ENCODE results near the gene MTRR. TPM values are rescaled to one million over a fixed set of nuclear protein-coding genes. Genes with fewer than 3 reads are reported as not detected.

The MTRR gene
- total RNA-seq = 30.2 TPM

GRCh38 chr5:7868773-7869473, at the start of gene MTRR, which contains the start of gene FASTKD3:
MTRR (plus strand) TSS chr5:7869148; CDS start chr5:7870795, 1,647 bp downstream.
FASTKD3 (minus strand) TSS chr5:7869031; CDS start chr5:7868083, 948 bp downstream.

GRCh38 chr5:7850395-7851239, 18.3 kb upstream of the MTRR start, which contains the start of gene CFAP90:
CFAP90 (minus strand) TSS chr5:7851133; CDS start chr5:7851021, 112 bp downstream.

Other genes with a start within 250 kb of the MTRR start
- 13.4 TPM for gene CFAP90, start 18.0 kb upstream of the MTRR start, total RNA-seq
- 15.7 TPM for gene FASTKD3, start 117 bp upstream of the MTRR start, total RNA-seq